Vagina (tissue), 2 donors: ENCODE results near the gene CCDC8.
"Not testable (repeated sequence)": the region's sequence is repeated elsewhere in the genome, so short reads cannot be mapped to it uniquely, and the experiment has no call there.

ENCODE experiments used
- POLR2A ChIP-seq, 2 donors: fragments of 450-650 bp; IDR thresholded peaks; one replicate each; pipeline ENCODE4 v1.6.1; 2017; ENCODE audit warnings: antibody characterized with exemption in 2 of 2, mild to moderate bottlenecking in 2 of 2, moderate library complexity in 2 of 2
- TF ChIP-seq, protein P1 (sequence below), 3 experiments: fragments of 450-650 bp in 2 of 3; fragments of 200-600 bp in 1 of 3; sonication (generic) in 1 of 3; IDR thresholded peaks; one replicate each; pipeline ENCODE4 v1.5.1; 2017 to 2019; ENCODE audit warnings: antibody characterized with exemption in 3 of 3, mild to moderate bottlenecking in 2 of 3, moderate library complexity in 2 of 3

DNA sequence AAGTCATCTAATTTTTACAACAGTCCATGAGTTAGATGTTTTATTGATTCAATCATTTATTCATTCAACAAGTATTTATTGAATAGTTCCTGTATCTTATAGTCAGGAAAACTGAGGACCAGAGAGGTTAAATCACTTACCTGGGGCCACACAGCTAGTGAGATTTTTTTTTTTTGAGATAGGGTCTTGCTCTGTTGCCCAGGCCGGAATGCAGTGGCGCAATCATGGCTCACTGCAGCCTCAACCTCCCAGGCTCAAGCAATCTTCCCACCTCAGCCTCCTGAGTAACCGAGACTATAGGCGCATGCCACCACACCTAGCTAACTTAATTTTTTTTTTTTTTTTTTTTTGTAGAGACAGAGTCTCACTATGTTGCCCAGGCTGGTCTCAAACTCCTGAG lies 22.3 kb upstream of the CCDC8 start:
- TF ChIP-seq, protein P1, sequence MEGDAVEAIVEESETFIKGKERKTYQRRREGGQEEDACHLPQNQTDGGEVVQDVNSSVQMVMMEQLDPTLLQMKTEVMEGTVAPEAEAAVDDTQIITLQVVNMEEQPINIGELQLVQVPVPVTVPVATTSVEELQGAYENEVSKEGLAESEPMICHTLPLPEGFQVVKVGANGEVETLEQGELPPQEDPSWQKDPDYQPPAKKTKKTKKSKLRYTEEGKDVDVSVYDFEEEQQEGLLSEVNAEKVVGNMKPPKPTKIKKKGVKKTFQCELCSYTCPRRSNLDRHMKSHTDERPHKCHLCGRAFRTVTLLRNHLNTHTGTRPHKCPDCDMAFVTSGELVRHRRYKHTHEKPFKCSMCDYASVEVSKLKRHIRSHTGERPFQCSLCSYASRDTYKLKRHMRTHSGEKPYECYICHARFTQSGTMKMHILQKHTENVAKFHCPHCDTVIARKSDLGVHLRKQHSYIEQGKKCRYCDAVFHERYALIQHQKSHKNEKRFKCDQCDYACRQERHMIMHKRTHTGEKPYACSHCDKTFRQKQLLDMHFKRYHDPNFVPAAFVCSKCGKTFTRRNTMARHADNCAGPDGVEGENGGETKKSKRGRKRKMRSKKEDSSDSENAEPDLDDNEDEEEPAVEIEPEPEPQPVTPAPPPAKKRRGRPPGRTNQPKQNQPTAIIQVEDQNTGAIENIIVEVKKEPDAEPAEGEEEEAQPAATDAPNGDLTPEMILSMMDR (IDR thresholded peaks at IDR 0.05), result not testable (repeated sequence)
- not testable (repeated sequence) for TF ChIP-seq POLR2A (IDR thresholded peaks at IDR 0.05)
